Heart right ventricle (tissue), 16 donors: ENCODE data around the gene DFFB. TPM values are rescaled to one million over a fixed set of nuclear protein-coding genes. Genes with fewer than 3 reads are reported as not detected.

Experiments used
- ATAC-seq, 8 donors: fragments of 200-7000 bp; cut with Tn5 transposase; one replicate each; pipeline ENCODE4 v1.9.1; 2020; ENCODE audit warnings: mild to moderate bottlenecking in 8 of 8, moderate library complexity in 8 of 8, moderate number of reproducible peaks in 1 of 8
- DNase-seq, 2 donors: peaks; one replicate each; pipeline ENCODE4 v3.0.0-alpha.2; 2020
- H3K27ac ChIP-seq, 10 donors: fragments of 200-600 bp; sonication (generic) in 2 of 10; one replicate each; pipeline versions ENCODE4 v1.5.0 to v1.8.0; 2020 to 2022; ENCODE audit warnings: mild to moderate bottlenecking in 3 of 10
- H3K27me3 ChIP-seq, 7 donors: fragments of 200-600 bp; one replicate each; pipeline ENCODE4 v1.8.0; 2021 to 2022; ENCODE audit warnings: mild to moderate bottlenecking in 2 of 7
- H3K36me3 ChIP-seq, 9 donors: fragments of 200-600 bp; sonication (generic) in 1 of 9; one replicate each; pipeline versions ENCODE4 v1.5.0 to v1.8.0; 2020 to 2022; ENCODE audit warnings: mild to moderate bottlenecking in 2 of 9
- H3K4me1 ChIP-seq, 9 donors: fragments of 200-600 bp; sonication (generic) in 1 of 9; one replicate each; pipeline versions ENCODE4 v1.5.0 to v1.8.0; 2020 to 2022; ENCODE audit warnings: mild to moderate bottlenecking in 4 of 9
- H3K4me3 ChIP-seq, 10 donors: fragments of 200-600 bp; sonication (generic) in 2 of 10; one replicate each; pipeline versions ENCODE4 v1.5.0 to v1.8.0; 2020 to 2022; ENCODE audit warnings: mild to moderate bottlenecking in 7 of 10, moderate library complexity in 2 of 10
- H3K9me3 ChIP-seq, 11 donors: fragments of 200-600 bp in 10 of 11; sonication (generic) in 2 of 11; one replicate each; pipeline versions ENCODE4 v1.5.0 to v1.8.0; 2013 to 2022; ENCODE audit warnings: mild to moderate bottlenecking in 2 of 11, control low read depth in 1 of 11, moderate library complexity in 1 of 11
- CTCF ChIP-seq, 9 donors: fragments of 200-600 bp; sonication (generic) in 2 of 9; IDR thresholded peaks; one replicate each; pipeline versions ENCODE4 v1.5.0 to v1.8.0; 2021 to 2022; ENCODE audit warnings: antibody characterized with exemption in 9 of 9, mild to moderate bottlenecking in 5 of 9, moderate library complexity in 1 of 9
- WGBS, 2 donors: extraction: QIAGEN DNeasy Blood & Tissue Kit; methylation state at CpG; one replicate each; pipeline ENCODE4 v1.1.7; 2013; ENCODE audit warnings: inconsistent platforms in 1 of 2; 5-methylcytosine and 5-hydroxymethylcytosine counted together
- intact Hi-C, 10 donors: fragments of 100-400 bp; cut with DNase I; formaldehyde crosslinking; loops; one replicate each; pipeline versions ENCODE4 v1.11.1 to v1.14.2; 2022
- polyA plus RNA-seq, 2 donors: library from polyadenylated mRNA; stranded (reverse); fragments of 200-250 nt; gene quantifications; one replicate each; pipeline ENCODE4 v1.2.3, GENCODE V29; 2013
- total RNA-seq, 10 donors: library from RNA; stranded (reverse); fragmentation: NEBNext Ultra II Directional in 3 of 10; extraction: Animal tissue kit (Norgen Biotek cat#: 25700) in 3 of 10; gene quantifications; one replicate each; pipeline versions ENCODE4 v1.2.1 to v1.2.4, GENCODE V29; 2021 to 2023
- donor health status: Arrhythmogenic right ventricular cardiomyopathy.
- donor health status: ischemic (EF 13 %, LVEDD 7.1; RV severe dilation, severe dysfunction).
- donor health status: healthy with polysubstance abuse.
- donor health status: DM: no; HTN: yes; CAD: no.
- donor health status: DM: no; HTN: no; CAD: no.
- donor health status: ischemic (EF 25% LVEDD 6.9; RV normal size, moderate dysfunction).
- donor health status: ischemic (EF 25% LVEDD 5.7; RV mildly dilated, moderate dysfunction).
- donor health status: healthy.
- donor health status: DM: yes; HTN: yes; CAD: no.
- donor health status: Ischemic cardiomyopathy.
- donor health status: ischemic (EF 35%, LVEDD 5.7; RV mildly dilated, moderate dysfunction).
- donor health status: nonischemic (EF 11% LVEDD 7.7; RV severe dilation, severe dysfunction).
- donor health status: DM: yes; HTN: yes; CAD: no.
- donor health status: PGD.
- donor health status: ischemic (EF 29% LVEDD 5.4; RV normal size, mild dysfunction).
- donor health status: nonischemic (EF 23%, LVEDD 6.1; RV moderate dilation, normal function).

Gene DFFB
- total and polyA plus RNA-seq, 12 donors: 1.2 to 7.9 (median 2.3) TPM

DNA sequence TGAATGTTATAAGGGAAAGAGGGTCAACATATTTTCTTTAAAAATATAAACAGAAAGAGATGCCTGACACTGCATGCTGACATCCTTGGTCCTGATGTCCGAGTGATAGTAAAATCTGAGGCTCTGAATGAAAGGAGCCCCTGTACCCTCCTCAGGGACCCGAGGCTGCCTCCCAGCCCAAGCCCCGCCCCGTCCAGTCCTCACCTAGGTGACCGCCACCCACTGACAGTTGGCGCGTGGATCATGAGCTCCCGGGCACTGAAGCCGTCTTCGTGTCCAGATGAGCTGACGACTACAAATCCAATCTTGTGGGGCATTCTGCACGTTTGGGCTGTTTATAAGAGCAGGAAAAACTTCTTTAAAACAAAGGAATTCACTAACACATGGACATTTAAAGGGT lies 5.2 kb upstream of the DFFB start:
- whole genome bisulfite sequencing, 2 donors: 89 to 90% methylated on average over 12 of the region's 12 CpGs
- H3K9me3 ChIP-seq: no peaks in the 10 kb centered on the region
- no peak for DNase-seq
- TF ChIP-seq CTCF (IDR thresholded peaks at IDR 0.05): no peak
- H3K4me3 ChIP-seq: no peak overlapping the region
- no peak for ATAC-seq
- intact Hi-C loops: no loop called here
- H3K27me3 ChIP-seq: no peaks in the 10 kb centered on the region
- peaks cover 6 to 18% (median 13%) of the 10 kb centered on the region in 9 donors for H3K4me1 ChIP-seq
- peaks cover 0 to 52% (median 32%) of the 10 kb centered on the region in 9 donors for H3K36me3 ChIP-seq
- H3K27ac ChIP-seq: no peak overlapping the region

DNA sequence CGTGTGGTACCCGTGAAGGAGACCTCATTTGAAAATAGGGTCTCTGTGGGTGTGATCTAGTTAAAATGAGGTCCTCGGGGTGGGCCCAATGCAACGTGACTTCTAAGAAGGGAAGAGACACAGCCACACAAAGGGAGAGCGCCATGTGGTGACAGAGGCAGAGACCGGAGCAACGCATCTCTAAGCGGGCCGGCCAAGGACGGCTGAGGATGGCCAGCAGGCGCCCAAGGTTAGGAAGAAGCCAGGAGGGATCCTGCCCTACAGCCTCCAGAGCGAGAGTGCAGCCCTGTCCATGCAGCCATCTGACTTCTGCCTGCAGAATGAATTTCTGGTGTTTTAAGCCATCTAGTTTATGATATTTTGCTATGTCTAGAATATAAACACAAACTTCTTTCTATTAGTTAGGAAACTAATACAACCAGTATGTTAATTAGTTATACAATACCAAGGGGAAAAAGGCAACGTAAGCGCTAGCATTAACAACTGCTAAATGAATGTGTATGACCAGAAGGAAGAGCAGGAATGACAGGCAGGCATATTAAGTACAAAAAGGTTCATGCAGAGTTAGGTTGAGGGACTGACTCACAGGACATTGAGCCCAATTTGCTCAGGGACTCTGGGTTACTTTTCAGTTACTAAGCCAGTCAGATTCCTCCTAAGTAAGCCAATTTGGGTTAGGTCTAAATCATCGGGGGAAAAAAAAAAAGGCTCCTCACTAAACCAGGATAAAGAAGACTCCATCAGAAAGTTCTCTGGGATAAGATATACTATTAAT lies 4.4 kb upstream of the DFFB start:
- H3K9me3 ChIP-seq: no peaks in the 10 kb centered on the region
- H3K27ac ChIP-seq: no peak overlapping the region
- DNase-seq: no peak
- 80 to 82% methylated on average over 15 of the region's 15 CpGs for WGBS, 2 donors
- intact Hi-C loops: no loop called here
- no peak overlapping the region for H3K4me3 ChIP-seq
- H3K27me3 ChIP-seq: no peaks in the 10 kb centered on the region
- ATAC-seq: no peak
- peaks cover 6 to 22% (median 16%) of the 10 kb centered on the region in 9 donors for H3K4me1 ChIP-seq
- H3K36me3 ChIP-seq: peaks cover 0 to 44% (median 29%) of the 10 kb centered on the region in 9 donors
- no peak for TF ChIP-seq CTCF (IDR thresholded peaks at IDR 0.05)

DNA sequence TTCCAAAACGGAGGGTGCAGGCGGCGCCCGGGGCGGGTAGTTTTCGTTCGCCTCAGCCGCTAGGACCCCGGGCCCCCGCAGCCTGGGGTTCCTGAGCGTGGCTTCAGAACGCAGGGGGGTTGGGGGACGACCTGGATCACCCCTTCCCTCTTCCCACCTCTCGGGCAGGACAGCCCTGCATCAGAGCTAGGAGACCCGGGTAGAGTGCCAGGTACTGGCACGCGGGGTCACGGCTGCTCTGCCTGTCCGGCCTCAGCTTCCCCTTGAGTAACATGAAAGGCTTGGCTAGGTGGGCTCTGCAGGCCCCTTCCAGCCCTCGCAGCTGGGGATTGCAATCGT lies 484 bp downstream of the DFFB start:
- ATAC-seq: peak in 6 of 8 donors; percentile 2 to 39 (median 4)
- intact Hi-C loops: loop anchor here in 5 of 10 donors (2.0 to 5.0 kb wide), 3 partner anchors 40 to 45 kb away; partner anchors contain the start of gene C1orf174 (in 4 of the 5)
- peaks cover 0 to 3% (median 0%) of the 10 kb centered on the region in 9 donors for H3K36me3 ChIP-seq

More for the DNA sequence above, 484 bp downstream of the DFFB start:
- Histone ChIP-seq H3K9me3 (no peaks in the 10 kb centered on the region), H3K4me3 (peak overlapping the region; percentile 63 to 95 (median 86)), H3K27ac (peak overlapping the region in 8 of 10 donors; percentile 64 to 86 (median 78)), H3K27me3 (no peaks in the 10 kb centered on the region), H3K4me1 (peaks cover 10 to 30% (median 24%) of the 10 kb centered on the region in 9 donors)
- no peak for TF ChIP-seq CTCF (IDR thresholded peaks at IDR 0.05)
- DNase-seq: no peak
- WGBS, 2 donors: 9 to 13% methylated on average over 18 to 21 of the region's 21 CpGs
